Measurements from ENCODE around the gene IGSF21.

Gene IGSF21

DNA sequence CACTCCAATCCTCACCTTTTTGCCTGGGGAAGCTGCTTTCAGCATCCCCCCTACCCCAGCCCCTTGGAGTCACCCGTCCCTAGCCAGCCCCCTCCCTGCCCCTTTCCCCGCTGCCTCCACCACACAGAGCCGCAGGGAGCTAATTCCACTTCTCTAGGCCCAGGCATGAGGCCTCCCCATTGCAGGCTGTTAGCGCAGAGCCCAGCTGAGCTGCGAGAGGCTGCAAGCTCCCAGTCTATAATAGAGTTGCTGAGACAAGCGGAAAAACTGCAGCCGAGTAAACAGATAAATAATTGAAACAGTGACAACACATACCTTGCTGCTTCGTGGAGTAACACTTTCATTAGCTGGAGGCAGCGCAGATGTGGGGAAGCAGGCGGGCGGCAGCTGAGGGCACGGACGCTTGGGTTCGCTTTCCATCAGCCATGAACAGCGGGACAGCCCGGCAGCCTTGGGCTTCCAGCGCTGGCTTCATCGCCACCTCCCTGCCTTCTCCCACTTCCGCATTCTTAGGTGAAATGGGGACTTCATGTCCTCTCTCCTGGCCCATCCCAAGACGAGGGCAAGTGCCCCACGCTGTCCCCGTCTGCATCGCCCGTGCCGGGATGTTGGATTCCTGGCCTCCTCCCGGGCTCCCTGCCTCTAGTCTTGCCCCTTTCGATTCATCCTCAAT lies 183.3 kb downstream of the IGSF21 start:
- TF ChIP-seq, protein P1, sequence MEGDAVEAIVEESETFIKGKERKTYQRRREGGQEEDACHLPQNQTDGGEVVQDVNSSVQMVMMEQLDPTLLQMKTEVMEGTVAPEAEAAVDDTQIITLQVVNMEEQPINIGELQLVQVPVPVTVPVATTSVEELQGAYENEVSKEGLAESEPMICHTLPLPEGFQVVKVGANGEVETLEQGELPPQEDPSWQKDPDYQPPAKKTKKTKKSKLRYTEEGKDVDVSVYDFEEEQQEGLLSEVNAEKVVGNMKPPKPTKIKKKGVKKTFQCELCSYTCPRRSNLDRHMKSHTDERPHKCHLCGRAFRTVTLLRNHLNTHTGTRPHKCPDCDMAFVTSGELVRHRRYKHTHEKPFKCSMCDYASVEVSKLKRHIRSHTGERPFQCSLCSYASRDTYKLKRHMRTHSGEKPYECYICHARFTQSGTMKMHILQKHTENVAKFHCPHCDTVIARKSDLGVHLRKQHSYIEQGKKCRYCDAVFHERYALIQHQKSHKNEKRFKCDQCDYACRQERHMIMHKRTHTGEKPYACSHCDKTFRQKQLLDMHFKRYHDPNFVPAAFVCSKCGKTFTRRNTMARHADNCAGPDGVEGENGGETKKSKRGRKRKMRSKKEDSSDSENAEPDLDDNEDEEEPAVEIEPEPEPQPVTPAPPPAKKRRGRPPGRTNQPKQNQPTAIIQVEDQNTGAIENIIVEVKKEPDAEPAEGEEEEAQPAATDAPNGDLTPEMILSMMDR (conservative IDR thresholded peaks at IDR 0.05): no peak
- H3K27ac ChIP-seq: peak overlapping the region; percentile 80

- TF ChIP-seq, protein P1 (conservative IDR thresholded peaks at IDR 0.05): no peak
- H3K27ac ChIP-seq: no peak overlapping the region
Observed at GRCh38 chr1:18292531-18292930, 184.9 kb downstream of the IGSF21 start.

GRCh38 chr1:18293291-18293690 lies 185.7 kb downstream of the IGSF21 start:
- TF ChIP-seq, protein P1 (conservative IDR thresholded peaks at IDR 0.05): no peak
- H3K27ac ChIP-seq: no peak overlapping the region

GRCh38 chr1:18294437-18295176 lies 187.0 kb downstream of the IGSF21 start:
- TF ChIP-seq, protein P1 (conservative IDR thresholded peaks at IDR 0.05): no peak
- H3K27ac ChIP-seq: no peak overlapping the region

- TF ChIP-seq, protein P1 (conservative IDR thresholded peaks at IDR 0.05): no peak
- peak overlapping the region; percentile 98 for H3K27ac ChIP-seq
Observed at GRCh38 chr1:18297896-18298648, 190.5 kb downstream of the IGSF21 start.

GRCh38 chr1:18299441-18300338 lies 192.1 kb downstream of the IGSF21 start:
- H3K27ac ChIP-seq: peak overlapping the region; percentile 98
- TF ChIP-seq, protein P1 (conservative IDR thresholded peaks at IDR 0.05): peak; percentile 84
